ENCODE results near the gene FGGY.

DNA sequence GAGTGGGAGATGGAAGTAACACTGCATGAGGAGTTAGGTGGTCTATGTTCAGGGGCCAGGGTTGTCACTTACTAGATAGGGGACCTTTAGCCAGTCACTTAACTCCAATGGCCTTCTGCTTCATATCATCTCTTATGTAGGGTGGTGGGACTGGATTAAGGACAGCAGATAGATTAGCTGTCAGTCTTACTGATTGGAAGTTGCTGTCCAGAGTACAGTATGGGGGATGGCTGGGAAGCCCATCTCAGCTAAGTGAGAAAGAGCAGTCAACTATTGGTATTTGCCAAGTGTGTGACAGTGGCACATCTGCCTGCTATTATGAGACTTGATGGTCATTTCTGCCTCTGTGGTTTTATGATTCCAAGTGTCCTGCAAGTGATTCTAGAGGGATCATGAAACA, 130.9 kb downstream of the FGGY start:
- TF ChIP-seq POLR2A (IDR thresholded peaks at IDR 0.05; ENCODE audit: low read depth) (no peak), POLR2AphosphoS5 (IDR thresholded peaks at IDR 0.05) (no peak), EP300 (IDR thresholded peaks at IDR 0.05) (no peak)
- TF ChIP-seq, protein P1, sequence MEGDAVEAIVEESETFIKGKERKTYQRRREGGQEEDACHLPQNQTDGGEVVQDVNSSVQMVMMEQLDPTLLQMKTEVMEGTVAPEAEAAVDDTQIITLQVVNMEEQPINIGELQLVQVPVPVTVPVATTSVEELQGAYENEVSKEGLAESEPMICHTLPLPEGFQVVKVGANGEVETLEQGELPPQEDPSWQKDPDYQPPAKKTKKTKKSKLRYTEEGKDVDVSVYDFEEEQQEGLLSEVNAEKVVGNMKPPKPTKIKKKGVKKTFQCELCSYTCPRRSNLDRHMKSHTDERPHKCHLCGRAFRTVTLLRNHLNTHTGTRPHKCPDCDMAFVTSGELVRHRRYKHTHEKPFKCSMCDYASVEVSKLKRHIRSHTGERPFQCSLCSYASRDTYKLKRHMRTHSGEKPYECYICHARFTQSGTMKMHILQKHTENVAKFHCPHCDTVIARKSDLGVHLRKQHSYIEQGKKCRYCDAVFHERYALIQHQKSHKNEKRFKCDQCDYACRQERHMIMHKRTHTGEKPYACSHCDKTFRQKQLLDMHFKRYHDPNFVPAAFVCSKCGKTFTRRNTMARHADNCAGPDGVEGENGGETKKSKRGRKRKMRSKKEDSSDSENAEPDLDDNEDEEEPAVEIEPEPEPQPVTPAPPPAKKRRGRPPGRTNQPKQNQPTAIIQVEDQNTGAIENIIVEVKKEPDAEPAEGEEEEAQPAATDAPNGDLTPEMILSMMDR (IDR thresholded peaks at IDR 0.05) = no peak

Data from esophagus muscularis mucosa (tissue), 4 donors.